ENCODE measurements around the gene GALNT1. TPM values are rescaled to one million over a fixed set of nuclear protein-coding genes. Genes with fewer than 3 reads are reported as not detected.

The GALNT1 gene
- total RNA-seq, 1 experiment from 2014 or later, result 77.9 TPM

GRCh38 chr18:35602193-35602820 is 20.8 kb downstream of the GALNT1 start:
- no peak overlapping the region for H3K14ac ChIP-seq (ENCODE audit: insufficient read depth, low read length)
- no peak overlapping the region for H3K4me2 ChIP-seq (ENCODE audit: insufficient read depth, insufficient read length, low read length)
- no peaks in the 10 kb centered on the region for H3K9me3 ChIP-seq (ENCODE audit: control insufficient read depth, low read depth, low read length)
- no peak overlapping the region for H4K8ac ChIP-seq (replicated peaks; ENCODE audit: insufficient read length, low read depth, low read length)
- H3K9ac ChIP-seq (ENCODE audit: extremely low read depth, insufficient read length, low read length), result no peak overlapping the region
- H3K4me1 ChIP-seq (ENCODE audit: insufficient read depth, low read length), result peaks cover 4% of the 10 kb centered on the region
- no peak overlapping the region for H2BK5ac ChIP-seq (ENCODE audit: insufficient read length, low read length)
- no peak overlapping the region for H3T11ph ChIP-seq (ENCODE audit: low read length)
- no peak overlapping the region for H3K4ac ChIP-seq (ENCODE audit: low read depth, low read length)
- H3K23ac ChIP-seq (ENCODE audit: insufficient read length, low read depth, low read length), result no peak overlapping the region
- no peak overlapping the region for H4K5ac ChIP-seq (ENCODE audit: insufficient read length, low read depth, low read length)
- no peak overlapping the region for H2BK15ac ChIP-seq (ENCODE audit: low read depth, low read length)
- H2BK120ac ChIP-seq (ENCODE audit: low read depth, low read length, poor library complexity, severe bottlenecking), result no peak overlapping the region
- peaks cover 3% of the 10 kb centered on the region for H3K79me1 ChIP-seq (ENCODE audit: insufficient read depth, low read depth, low read length, poor library complexity, severe bottlenecking)
- TF ChIP-seq CTCF (conservative IDR thresholded peaks at IDR 0.05), result no peak
- DNase-seq, result no peak
- H4K20me1 ChIP-seq (ENCODE audit: control insufficient read depth, insufficient read depth, insufficient read length), result no peaks in the 10 kb centered on the region
- no peak overlapping the region for H2AFZ ChIP-seq (ENCODE audit: low read length)
- no peak overlapping the region; a peak in 1 of 5 replicates for H3K4me3 Mint-ChIP-seq
- peaks cover 10% of the 10 kb centered on the region; the same call in 1 of the 2 replicates for H3K79me2 ChIP-seq (ENCODE audit: insufficient read depth, low read length)
- no peak overlapping the region for H3K27ac ChIP-seq (ENCODE audit: insufficient read length, low read depth, low read length)
- no peak overlapping the region for H2BK20ac ChIP-seq (ENCODE audit: low read depth, low read length, poor library complexity, severe bottlenecking)
- no peak overlapping the region for H2BK12ac ChIP-seq (ENCODE audit: insufficient read length, low read depth, low read length)
- no peak overlapping the region for H4K91ac ChIP-seq (ENCODE audit: insufficient read length, low read depth, low read length)
- no peak overlapping the region for H2AK5ac ChIP-seq (ENCODE audit: insufficient read length, low read length)
- H3K9me3 Mint-ChIP-seq, result peaks cover 30 to 36% of the 10 kb centered on the region in 2 experiments
- no peaks in the 10 kb centered on the region for H3K27me3 Mint-ChIP-seq (ENCODE audit: low read depth)
- H3K4me1 Mint-ChIP-seq, result peaks cover 12 to 30% of the 10 kb centered on the region in 2 experiments
- no peak overlapping the region for H3K18ac ChIP-seq (ENCODE audit: insufficient read length, low read depth, low read length)
- no peak overlapping the region for H3K27ac Mint-ChIP-seq
- no peaks in the 10 kb centered on the region for H3K23me2 ChIP-seq (ENCODE audit: insufficient read length, low read depth, low read length, poor library complexity, severe bottlenecking)
- no peak overlapping the region for H3K56ac ChIP-seq (ENCODE audit: insufficient read length, low read depth, low read length)
- H3K36me3 Mint-ChIP-seq (ENCODE audit: insufficient read depth in 1 of 3, low read depth in 3 of 3), result peaks cover 7 to 46% (median 37%) of the 10 kb centered on the region in 3 experiments
- WGBS (ENCODE audit: extremely low coverage, insufficient read length, low lambda C conversion rate), result no CpG with 5 or more reads among the region's 4 CpGs
- H3K27me3 ChIP-seq (ENCODE audit: insufficient read depth, low read length), result no peaks in the 10 kb centered on the region
